CD4-positive, alpha-beta T cell treated with Interleukin-4 for 1 hour (primary cell): ENCODE results near the gene SEPTIN3.

ENCODE experiments used
- DNase-seq, 2 donors: peaks; one replicate each; pipeline ENCODE4 v3.0.0-alpha.2; 2020 to 2022

The SEPTIN3 gene

GRCh38 chr22:41976961-41977566 lies 7.8 kb downstream of the SEPTIN3 start:
- no peak for DNase-seq

GRCh38 chr22:41978732-41979131 lies 9.5 kb downstream of the SEPTIN3 start:
- no peak for DNase-seq

DNA sequence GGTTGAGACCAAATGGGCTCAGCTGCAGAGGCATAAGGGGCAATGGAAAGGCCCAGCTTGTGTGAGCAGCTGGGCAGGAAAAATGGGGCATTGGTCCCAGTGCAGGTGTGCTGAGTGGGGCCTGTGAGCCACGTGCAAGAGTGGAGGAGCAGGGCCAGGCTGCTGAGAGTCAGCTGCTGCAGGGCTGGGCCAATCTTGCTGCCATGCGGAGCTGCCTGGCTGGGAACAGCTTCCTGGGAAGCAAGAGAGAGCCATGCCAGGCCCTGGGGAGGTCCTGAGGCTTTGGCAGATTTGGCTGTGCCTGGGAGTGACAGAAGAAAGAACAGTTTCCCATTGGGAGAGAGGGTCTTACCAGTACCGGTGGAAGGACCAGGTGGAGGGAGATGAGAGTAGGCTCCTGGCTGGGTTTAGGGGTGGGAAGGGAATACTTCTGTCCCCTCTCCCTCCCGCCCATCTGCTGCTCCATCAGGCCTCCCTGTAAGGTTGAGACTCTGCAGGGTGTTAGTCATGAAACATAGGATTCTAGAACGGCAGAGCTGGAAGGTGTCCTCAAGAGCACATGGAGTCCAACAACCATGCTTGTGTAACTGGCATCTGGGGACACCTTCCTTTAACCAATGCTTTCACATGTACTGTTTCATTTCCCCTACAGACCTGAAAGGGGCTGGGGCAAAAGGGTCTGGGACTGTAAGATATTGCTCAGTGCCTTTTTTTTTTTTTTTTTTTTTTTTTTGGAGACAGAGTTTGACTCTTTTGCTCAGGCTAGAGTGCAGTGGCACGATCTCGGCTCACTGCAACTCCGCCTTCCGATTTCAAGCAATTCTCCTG lies 10.4 kb downstream of the SEPTIN3 start:
- no peak for DNase-seq

- DNase-seq: no peak
Measured at GRCh38 chr22:41982865-41983264, 13.6 kb downstream of the SEPTIN3 start.

GRCh38 chr22:41983513-41984405 lies 14.5 kb downstream of the SEPTIN3 start:
- DNase-seq: no peak

- no peak for DNase-seq
Measured at GRCh38 chr22:41987276-41987675, 18.0 kb downstream of the SEPTIN3 start.

- no peak for DNase-seq
Measured at GRCh38 chr22:41989246-41989645, 20.0 kb downstream of the SEPTIN3 start.

GRCh38 chr22:41991111-41991510 lies 21.9 kb downstream of the SEPTIN3 start:
- DNase-seq: no peak

DNA sequence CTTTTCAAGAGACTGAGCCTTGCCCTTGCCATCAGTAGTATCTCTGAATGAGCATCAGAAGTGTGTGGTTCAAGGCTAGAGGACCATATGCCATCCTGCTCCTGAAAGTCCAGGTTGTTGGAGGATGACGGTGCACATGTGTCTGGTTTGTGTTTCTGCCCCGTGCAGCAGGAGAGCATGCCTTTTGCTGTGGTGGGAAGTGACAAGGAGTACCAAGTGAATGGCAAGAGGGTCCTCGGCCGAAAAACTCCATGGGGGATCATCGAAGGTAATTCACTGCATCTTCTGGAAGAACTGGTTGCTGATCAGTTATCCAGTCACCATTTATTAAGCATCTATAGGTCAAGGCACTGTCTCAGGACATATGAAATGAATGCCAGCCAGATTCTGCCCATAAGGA lies 23.3 kb downstream of the SEPTIN3 start:
- no peak for DNase-seq

GRCh38 chr22:41995211-41995610 lies 26.0 kb downstream of the SEPTIN3 start:
- no peak for DNase-seq

DNA sequence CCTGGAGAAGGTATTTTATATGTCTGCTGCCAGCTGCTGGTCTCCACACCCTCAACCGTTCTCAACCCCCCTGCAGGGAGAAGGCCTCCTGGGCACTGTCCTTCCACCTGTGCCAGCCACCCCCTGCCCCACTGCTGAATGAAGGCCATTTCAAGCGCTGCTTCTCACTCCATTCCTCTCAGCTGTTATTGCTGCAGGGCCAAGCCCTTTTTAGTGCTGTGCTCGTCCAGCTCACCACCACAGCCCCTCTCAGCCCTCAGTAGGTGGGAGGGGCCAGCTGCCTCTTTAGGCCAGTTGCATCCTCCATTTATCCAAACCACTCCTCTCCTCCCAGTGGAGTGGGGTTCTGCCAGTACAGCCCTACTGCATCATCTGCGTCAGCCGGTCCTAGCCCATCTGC lies 27.6 kb downstream of the SEPTIN3 start:
- no peak for DNase-seq

DNA sequence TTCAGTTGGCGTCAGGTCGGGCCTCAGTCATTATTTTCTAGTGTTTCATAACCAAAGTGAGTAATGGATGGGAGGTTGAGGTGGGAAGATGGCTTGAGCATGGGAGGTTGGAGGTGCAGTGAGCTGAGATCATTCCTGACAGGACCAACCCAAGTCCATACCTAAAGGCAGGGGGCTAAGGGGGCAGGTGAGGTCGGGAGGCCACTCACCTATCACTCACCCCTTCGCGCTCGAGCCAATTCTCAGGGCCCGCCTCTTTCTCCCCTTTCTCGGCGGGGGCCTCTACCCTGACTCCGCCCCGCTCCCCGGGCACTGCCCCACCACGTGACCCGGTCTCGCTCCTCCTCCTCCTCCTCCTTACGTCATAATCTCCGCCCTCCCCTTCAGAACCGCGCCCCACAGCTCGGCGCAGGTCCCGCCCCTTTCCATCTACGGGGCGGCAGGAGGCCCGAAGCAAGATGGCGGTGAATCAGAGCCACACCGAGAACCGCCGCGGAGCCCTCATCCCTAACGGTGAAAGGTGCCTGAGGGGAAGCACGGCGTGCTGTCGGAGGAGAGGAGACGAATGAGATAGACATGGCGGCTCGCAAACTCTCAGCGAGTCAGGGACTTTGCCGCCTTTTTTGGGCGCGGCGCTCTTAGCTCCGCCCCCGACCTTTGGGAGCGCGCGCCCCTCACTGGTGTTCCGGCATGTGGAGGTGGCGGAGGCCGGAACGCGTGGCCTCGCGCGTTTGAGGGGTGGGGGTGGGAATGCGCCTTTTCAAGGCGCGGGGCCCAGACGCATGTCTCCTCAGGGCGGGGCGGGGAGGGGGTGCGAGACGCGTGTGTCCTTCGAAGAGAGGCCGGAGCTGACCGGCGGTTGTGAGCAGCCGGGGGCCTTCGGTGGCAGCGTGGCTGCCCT lies 29.4 kb downstream of the SEPTIN3 start, which contains the start of gene WBP2NL:
Gene WBP2NL (plus strand): TSS at position 428 of the 901 bp plus-strand sequence. CDS start 31 bp downstream, at position 459.
- peak; percentile 94 to 95 for DNase-seq

DNA sequence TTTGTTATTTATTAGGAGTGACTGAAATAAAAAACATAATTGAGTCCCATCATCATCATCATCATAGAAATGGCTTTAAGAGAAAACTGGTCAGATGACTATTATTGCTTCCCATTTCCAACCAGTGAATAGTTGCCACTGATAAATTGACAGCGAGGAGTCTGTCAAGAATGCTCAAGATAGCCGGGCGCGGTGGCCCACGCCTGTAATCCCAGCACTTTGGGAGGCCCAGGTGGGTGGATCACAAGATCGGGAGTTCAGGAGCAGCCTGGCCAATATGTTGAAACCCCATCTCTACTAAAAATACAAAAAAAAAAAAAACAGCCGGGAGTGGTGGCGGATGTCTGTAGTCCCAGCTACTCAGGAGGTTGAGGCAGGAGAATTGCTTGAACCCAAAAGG lies 31.2 kb downstream of the SEPTIN3 start:
- DNase-seq: no peak

- DNase-seq: no peak
Measured at GRCh38 chr22:42001121-42001520, 31.9 kb downstream of the SEPTIN3 start.

- no peak for DNase-seq
Measured at GRCh38 chr22:42001706-42002105, 32.5 kb downstream of the SEPTIN3 start.

- no peak for DNase-seq
Measured at GRCh38 chr22:42007922-42008321, 38.7 kb downstream of the SEPTIN3 start.

- DNase-seq: no peak
Measured at GRCh38 chr22:42010778-42011177, 41.5 kb downstream of the SEPTIN3 start.

DNA sequence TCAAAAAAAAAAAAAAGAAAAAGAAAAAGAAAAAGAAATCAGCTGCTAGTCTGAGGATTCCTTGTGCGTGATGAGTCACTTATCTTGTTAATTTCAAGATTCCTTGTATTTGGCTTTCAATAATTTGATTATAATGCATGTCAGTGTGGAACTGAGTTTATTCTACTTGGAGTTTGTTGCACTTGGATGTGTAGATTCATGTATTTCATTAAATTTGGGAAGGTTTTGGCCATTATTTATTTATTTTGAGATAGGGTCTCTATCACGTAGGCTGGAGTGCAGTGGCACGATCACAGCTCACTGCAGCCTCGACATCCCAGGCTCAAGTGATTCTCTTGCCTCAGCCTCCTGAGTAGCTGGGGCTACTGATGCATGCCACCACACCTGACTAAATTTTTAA lies 44.1 kb downstream of the SEPTIN3 start:
- no peak for DNase-seq

DNA sequence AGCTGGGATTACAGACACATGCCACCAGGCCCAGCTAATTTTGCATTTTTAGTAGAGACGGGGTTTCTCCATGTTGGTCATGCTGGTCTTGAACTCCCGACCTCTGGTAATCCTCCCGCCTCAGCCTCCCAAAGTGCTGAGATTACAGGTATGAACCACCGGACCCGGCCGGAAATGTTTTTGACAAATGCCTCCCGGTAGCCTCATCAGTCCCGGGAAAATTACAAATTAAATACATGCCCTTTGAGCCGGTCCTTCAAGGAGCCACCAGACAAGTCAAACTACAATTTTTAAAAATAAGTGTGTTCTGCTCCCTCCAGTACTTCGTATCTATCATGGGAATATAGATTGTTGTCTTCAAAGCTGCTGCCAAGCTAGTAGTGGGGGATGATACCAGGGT lies 46.9 kb downstream of the SEPTIN3 start:
- no peak for DNase-seq

GRCh38 chr22:42018224-42018623 lies 49.0 kb downstream of the SEPTIN3 start:
- DNase-seq: no peak
